Stimulated activated CD4-positive, alpha-beta T cell treated with anti-CD3 and anti-CD28 coated beads, Interleukin-4, amount 100 ng/mL, for 48 hours (primary cell): Measurements from ENCODE around the gene SRCIN1.
"Not testable (repeated sequence)": the region's sequence is repeated elsewhere in the genome, so short reads cannot be mapped to it uniquely, and the experiment has no call there.

Experiments
- DNase-seq, 2 donors: peaks; one replicate each; pipeline ENCODE4 v3.0.0-alpha.2; 2020; ENCODE audit warnings: low read depth in 2 of 2

SRCIN1 gene

DNA sequence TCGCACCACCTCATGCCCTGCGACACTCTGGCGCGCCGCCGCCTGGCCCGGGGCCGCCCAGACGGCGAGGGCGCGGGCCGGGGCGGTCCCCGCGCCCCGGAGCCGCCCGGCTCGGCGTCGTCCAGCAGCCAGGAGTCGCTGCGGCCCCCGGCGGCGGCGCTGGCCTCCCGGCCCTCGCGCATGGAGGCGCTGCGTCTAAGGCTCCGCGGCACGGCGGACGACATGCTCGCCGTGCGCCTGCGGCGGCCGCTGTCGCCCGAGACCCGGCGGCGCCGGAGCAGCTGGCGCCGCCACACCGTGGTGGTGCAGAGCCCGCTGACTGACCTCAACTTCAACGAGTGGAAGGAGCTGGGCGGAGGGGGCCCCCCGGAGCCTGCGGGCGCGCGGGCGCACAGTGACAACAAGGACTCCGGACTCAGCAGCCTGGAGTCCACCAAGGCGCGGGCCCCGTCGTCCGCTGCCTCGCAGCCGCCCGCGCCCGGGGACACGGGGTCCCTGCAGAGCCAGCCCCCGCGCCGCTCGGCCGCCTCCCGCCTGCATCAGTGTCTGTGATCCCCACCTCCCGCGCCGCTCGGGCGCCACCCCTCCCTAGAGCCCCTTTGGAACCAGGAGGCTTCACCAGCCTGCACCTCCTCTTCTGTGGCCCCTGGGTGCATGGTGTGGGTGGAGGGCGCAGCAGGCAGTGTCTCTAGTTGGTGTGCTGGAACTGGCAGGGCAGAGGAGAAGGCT lies 95.2 kb downstream of the SRCIN1 start:
- no peak for DNase-seq

DNA sequence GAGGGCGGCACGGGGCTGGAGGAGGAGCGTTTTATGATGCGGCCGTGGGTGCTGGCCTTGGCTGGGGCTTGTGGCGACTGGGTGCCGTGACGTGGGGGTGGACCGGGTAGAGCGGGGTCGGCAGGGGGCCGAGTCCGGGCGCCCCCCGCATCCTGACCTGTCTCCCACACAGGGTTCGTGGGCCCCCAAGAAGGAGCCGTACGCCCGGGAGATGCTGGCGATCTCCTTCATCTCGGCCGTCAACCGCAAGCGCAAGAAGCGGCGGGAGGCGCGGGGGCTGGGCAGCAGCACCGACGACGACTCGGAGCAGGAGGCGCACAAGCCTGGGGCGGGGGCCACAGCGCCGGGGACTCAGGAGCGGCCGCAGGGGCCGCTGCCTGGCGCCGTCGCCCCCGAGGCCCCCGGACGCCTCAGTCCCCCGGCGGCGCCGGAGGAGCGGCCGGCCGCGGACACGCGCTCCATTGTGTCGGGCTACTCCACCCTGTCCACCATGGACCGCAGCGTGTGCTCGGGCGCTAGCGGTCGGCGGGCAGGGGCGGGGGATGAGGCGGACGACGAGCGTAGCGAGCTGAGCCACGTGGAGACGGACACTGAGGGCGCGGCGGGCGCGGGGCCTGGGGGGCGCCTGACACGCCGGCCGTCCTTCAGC lies 95.9 kb downstream of the SRCIN1 start:
- no peak for DNase-seq

DNA sequence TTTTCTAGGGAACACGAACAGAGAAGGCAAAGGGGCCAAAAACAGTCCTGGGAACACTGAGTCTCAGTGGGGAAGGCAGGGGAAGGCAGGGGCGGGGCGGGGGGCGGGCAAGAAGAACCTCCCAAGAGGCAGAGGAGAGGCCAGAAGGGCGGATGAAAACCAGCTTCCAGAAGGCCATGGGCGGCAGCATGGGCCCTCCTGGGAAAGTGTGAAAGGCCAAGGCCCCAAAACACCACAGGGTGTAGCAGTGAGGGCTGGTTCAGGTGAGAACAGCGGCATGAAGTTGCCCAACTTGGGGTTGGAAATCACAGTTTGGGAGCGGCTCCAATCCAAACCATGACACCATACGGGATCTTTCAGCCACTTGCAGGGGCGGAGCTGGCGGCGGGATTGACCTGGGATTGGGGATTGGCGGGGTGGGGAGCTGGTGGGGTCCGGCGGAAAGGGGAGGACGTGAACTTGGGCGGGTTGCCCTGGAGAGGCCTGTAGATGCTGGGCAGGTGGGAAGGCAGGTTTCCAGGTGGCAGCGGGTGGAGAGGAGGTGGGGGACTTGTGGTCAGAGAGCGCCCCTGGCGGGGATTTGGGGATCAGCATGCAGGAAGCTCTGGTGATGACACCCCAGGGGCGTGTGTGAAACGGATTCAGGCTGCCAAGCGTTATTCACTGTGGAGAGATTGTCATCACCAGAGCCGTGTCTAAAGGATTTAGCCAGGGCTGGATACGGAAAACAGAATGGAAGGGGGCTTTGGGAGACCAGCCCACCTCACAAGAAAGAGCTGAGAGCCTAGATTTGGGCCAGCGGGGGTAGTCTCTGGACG lies 96.6 kb downstream of the SRCIN1 start:
- peak; percentile 76 to 77 for DNase-seq

DNA sequence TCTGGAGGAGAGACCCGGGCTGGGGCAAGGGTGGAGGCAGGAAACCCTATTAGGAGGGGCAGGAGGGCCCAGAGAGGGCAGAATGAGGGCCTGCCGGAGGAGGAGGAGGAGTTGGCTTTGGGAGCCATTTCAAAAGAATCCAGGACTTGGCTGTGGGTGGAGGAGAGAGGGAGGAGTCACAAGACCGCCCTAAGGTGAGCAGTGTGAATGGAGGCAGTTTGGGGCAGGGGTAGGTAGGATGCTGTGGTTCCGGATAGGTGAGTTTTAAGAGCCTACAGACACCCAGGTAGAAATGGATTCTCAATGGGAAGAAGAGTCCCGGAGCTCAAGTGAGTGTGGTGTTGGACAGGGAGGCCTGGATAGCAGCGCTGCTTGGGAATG lies 97.2 kb downstream of the SRCIN1 start:
- no peak for DNase-seq

DNA sequence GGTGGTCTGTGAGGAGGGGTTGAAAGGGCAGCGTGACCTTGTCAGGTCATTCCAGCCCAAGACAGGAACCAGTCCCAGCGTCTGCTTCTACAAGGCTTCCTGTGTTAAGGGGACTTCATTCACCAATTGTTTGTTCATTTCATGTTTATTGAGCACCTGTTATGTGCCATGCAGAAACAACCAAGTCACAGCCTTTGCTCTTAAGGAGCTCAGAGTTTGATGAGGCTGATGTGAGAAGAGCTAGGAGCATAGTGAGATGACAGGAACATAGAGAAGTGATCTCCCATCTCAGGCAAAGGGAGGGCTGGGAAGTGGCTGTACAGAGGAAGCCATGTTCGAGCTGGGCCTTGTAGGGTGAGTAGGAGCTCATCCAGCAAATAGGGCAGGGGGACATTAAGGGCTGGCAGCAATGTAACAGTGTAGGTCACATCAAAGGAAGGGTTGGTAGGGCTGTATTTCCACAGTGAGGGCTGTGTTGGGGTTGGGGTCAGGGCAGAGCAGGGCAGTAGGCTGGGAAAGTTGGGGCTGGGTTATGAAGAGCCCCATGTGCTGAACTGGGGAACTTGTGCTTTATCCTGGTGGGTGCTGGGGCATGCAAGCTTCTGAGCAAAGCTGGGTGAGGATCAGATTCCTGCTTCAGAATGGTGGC lies 97.7 kb downstream of the SRCIN1 start:
- DNase-seq: no peak

DNA sequence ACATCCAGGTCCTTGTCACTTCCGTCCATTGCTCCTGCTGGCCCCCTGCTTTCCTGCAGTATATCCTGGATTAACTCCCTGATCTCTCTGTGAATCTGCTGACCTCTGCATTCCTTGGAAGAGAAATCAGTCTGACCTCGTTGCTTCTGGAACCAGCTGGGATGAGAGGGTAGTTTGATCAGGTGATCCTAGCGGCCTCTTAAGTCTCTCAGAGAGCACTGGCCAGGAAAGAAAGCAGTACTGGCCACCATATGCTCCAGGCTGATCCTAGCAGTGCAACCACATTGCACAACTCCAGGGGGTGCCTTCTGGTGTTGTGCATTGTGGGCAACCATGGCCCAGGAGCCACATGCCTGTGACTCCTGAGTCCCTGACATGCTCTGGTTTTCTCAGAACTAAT lies 98.3 kb downstream of the SRCIN1 start:
- no peak for DNase-seq

DNA sequence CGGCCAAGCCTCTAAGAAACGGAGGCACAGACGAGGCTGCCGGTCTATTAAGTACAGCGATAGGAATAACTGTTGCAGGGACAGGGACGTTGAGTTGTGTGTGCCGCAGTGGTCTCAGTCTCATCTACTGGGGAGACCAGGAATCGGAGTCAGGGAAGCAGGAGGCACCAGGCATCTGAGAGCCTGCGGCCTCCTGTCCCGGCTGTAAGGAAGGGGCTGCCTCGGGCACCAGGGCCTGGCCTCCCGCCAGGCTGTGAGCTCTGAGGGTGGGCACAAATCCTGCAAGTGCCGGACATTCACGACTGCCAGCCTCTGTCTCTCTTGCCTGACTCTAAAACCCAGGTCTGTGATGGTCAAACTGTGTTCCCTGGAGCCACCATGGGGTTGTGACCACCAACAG lies 101.5 kb downstream of the SRCIN1 start:
- DNase-seq: no peak

DNA sequence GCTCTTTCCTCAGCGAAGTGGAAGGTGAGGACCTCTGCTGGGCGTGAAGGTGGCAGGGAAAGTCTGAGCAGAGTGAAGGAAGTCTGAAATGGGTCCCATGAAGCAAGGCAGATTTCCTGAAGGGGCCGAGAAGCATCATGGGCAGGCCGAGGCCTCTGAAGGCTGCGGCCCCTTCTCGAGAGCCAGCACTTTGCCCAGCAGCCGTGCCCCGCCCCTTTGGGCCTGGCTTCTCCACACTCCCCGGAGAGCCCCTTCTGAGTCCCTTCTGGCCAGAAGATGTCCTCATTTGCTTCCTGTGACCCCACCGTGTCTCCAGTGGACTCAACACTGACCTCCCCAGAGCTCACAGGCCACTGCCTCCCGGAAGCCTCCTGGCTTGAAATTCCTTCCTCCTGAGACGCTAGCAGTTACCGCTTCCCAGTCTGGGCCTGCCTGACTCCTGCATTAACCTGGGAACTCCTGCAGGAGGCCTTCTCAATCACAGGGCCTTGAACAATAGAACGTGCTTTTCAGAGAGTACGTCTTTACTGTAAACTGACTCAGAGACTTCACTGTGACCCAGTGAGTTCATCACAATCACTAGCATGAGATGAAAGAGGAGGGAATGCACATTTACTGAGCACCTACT lies 102.4 kb downstream of the SRCIN1 start:
- not testable (repeated sequence) for DNase-seq

DNA sequence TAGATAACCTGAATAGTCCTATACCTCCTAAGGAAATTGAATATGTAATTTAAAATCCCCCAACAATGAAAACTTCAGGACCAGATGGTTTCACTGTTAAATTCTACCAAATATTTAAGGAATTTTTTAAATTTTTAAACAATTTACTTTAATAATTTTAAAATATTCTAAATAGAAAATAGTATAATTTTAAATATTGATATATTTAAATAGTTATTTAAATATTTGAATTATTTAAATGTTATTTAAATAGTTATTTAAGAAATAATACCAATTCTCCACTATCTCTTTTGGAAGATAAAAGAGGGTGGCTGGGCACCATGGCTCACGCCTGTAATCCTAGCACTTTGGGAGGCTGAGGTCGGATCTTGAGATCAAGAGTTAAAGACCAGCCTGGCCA lies 104.0 kb downstream of the SRCIN1 start:
- not testable (repeated sequence) for DNase-seq

DNA sequence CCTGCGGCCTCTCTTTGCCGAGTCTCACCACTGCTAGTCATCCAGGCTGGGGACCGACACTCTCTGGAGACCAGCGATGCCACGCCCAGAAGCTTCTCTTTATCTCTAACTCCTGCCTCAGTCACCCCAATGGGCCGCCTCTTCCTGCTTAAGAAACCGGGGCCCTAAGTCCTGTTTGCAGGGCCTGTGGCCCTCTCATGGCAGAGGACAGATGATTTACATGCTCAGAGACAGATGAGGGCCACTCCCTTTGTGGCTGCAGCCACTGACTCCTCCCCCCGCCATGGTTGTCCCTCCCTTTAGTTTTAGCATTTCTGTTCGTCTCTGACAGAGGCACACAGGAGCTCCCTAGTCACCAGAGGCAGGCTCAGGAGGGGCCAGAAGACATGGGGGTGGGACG lies 106.5 kb downstream of the SRCIN1 start:
- not testable (repeated sequence) for DNase-seq

DNA sequence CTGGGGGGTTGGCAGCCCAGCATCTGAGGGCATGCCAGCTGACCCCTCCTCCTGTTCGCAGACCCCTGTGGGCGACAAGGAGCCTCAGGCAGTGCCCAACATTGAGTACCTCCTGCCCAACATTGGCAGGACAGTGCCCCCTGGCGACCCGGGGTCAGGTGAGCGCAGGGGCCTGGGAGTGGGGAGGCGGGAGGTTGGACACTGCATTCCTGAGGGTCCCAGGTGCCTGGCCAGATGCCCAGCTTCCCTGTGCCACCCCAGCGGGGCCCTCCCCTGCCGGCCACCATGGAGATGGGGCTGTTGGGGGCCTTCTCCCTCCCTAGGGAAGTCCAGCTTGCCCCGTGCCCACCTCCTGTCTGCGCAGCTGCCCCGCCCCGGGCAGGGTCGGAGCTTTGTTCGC lies 107.4 kb downstream of the SRCIN1 start:
- no peak for DNase-seq

DNA sequence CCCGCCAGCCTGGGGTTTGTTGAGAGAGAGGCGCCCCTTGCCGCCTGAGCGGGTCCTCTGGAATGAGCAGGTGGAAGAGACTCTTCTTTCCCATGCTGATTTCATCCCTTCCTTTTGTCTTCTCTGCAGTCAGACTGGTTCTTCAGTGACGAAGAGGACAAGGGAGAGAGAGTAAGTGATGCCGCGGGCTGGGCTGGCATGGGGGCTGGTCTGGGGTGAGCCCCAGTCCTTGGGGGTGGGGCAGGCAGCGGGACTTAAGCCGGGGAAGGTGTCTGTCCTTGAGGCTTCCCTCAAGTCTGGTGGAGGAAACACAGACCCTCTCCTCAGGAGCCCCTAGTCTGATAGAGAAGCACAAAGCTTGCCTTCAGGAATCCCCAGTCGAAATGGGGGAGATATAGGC lies 108.1 kb downstream of the SRCIN1 start:
- DNase-seq: not testable (repeated sequence)

DNA sequence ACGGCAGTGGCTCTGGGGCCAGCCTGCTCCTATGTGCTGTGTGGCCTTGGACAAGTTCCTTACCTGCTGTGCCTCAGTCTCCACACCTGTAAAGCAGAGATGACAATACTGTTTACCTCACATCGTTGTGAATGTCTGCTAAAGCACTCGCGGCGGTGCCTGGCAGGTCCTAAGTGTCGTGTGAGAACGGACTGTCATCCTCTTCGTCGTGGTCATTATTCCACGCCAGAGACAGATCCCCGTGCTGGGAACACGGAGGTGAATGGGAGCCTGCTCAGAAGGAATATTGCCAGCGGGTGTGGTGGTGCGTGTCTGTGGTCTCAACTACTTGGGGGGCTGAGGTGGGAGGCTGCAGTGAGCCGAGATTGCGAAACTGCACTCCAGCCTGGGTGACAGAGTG lies 111.6 kb downstream of the SRCIN1 start:
- DNase-seq: not testable (repeated sequence)

DNA sequence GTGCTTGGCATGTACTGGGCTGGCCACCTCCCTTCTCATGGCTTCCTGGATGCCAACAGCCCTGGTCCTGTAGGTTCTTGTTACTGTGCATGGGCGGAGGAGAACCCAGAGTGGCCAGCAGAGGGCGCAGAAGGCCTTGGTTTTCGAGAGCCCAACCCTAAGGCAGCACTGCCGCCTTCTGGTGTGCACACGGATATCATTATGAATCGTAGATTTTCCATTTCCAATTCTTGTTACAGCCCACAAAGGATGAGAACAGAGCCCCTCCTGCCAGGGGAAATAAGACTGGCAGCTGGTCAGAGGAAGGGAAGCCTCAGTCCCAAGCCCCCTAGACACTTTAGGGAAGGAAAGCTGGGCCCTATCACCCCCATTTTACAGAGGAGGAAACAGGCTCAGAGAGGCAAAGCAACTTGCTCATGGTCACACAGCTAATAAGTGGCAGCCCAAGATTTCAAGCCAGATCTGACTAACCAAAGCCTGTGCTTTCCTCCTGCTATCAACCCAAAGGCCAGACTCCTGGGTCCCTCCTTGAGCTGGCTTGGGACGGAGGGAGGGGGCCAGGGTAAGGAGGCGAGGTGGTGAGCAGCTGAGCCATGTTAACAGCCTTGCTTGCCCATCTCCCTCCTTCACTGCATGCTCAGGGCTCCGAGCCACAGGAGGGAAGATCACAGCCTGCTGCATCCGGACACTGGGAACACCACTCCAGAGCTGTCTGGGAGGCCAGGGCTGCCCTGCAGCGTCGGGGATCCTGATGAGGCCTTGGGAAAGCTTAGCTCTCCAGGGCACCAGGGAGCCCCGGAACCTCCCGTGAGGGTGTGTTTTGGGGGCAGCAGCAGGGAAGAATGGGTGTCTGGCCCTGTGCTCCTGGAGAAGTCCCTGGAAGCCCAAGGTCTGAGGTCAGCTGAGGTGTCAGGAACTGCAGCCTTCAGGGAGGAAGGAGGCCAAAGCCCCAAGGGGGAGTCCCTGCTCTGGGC lies 113.4 kb downstream of the SRCIN1 start:
- DNase-seq: peak; percentile 90 to 93

DNA sequence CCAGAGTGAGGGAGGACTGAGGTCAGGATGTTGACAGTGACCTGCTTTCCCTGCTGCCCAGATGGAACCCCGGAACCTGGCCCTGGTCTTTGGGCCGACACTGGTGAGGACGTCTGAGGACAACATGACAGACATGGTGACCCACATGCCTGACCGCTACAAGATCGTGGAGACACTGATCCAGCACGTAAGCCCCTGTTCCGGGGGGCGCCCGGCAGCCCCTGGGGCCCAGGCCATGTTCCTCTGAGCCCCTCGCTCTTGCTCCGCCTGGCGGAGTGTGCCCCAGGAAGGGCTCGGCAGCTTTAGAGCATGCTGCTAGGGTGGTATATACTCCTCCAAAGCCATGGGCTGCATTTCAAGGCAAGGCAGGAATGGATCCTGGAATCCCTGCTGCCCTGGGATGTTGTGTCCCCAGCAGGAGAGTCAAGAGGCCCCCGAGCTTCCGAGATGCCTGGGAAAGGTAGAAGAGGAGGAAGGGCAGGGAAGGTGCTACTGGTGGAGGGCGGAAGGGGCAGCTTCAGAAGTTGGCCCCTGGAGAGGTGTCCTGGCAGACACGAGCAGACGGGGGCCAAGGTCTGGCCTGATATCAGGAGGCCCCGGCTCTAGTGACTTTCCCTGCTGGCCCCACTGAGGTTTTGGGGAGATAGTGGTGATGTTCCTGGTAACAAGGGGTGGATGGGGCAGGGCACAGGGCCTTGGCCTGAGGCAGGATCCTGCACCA lies 114.2 kb downstream of the SRCIN1 start:
- not testable (repeated sequence) for DNase-seq

DNA sequence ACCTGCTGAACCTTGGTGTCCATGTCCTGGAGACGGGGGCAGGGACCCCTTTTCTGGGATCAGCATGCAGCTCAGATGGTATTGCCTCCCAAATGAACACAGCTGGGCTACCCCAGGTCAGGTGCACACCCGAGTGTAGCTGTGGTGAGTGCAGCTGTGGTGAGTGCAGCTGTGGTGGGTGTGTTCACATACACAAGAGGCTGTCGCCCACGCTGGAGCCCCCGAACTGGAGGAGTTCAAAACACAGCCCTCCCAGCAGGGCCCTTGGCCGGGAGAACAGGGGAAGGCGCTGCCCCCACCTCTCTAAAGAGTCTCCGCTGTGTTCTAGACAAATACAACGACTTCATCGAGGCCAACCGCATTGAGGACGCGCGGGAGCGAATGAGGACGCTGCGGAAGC lies 116.0 kb downstream of the SRCIN1 start:
- DNase-seq: not testable (repeated sequence)

DNA sequence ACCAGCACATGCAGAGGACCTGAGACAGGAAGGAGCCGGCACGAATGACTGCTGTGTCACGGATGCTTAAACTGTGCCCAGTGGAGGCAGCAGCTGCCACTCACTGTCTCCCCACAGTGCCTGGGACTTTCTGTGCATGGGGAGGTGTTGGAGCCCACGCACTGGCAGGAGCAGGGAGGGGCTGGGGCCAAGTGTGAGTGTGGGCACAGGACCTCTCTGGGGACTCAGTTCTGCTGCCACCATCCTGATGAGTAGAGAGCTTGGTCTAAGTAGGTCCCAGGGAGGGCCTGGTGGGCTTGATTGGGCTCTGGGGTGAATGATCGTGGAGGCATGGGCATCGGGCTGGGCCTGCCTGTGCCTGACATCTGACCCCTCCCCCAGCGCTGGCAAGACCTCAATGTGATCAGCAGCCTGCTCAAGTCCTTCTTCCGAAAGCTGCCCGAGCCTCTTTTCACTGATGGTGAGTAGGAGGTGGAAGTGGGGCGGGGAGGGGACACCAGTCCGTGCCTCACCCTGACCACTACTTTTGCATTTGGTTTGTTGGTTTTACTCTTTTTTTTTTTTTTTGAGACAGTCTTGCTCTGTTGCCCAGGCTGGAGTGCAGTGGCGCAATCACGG lies 120.0 kb downstream of the SRCIN1 start:
- DNase-seq: peak in 1 of 2 donors; percentile 37

DNA sequence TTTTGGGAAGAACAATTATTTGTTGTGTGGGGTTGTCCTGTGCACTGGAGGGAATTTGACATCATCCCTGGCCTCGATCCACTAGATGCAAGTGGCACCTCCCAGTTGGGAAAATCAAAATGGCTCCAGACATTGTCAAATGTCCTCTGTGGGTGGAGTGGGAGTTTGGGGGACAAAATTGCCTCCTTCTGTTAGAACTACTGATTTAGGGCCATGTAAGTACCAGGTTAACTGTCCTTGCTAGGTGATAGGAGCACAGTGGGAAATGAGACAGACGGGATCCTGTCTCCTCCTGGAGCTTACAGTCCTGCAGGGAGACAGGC lies 120.6 kb downstream of the SRCIN1 start:
- no peak for DNase-seq
